Thyroid gland (tissue), 4 donors: ENCODE data around the gene MAP3K10.

Experiments
- CTCF ChIP-seq, 6 experiments: fragments of 200-600 bp in 3 of 6; fragments of 450-650 bp in 3 of 6; sonication (generic) in 3 of 6; IDR thresholded peaks; one replicate each; pipeline ENCODE4 v1.5.1; 2016 to 2019; ENCODE audit warnings: antibody characterized with exemption in 6 of 6, mild to moderate bottlenecking in 2 of 6, inconsistent platforms in 1 of 6, moderate library complexity in 1 of 6
- POLR2A ChIP-seq, 2 donors: fragments of 450-650 bp; IDR thresholded peaks; one replicate each; pipeline ENCODE4 v1.6.1; 2017; ENCODE audit warnings: antibody characterized with exemption in 2 of 2, mild to moderate bottlenecking in 2 of 2, moderate library complexity in 1 of 2

DNA sequence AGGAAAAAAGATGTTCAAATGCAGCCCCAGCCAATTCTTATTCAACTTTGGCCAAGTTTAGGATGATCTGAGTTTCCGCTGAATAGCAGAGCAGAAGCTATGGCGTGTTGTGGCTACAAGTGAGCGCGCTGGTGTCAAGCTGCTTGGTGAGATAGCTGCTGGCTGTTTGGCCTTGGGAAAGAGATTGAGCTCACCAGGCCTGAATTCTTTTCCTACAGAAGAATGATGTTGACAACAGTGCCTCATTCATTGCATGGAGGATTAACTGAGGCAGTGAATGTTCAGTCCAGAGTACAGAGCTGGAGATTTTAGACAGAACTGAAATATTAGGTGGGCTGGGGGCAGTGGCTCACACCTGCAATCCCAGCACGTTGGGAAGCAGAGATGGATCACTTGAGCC, 31.5 kb upstream of the MAP3K10 start:
- TF ChIP-seq CTCF (IDR thresholded peaks at IDR 0.05) (no peak), POLR2A (IDR thresholded peaks at IDR 0.05) (no peak)
